Duodenal mucosa (tissue), 2 donors: ENCODE results near the gene LHFPL6.

Experiments used
- H3K27ac ChIP-seq: one replicate; pipeline ENCODE4 v1.7.0; 2013; ENCODE audit warnings: low read depth, low read length
- H3K27me3 ChIP-seq, 2 donors: one replicate each; pipeline ENCODE4 v1.7.0; 2013; ENCODE audit warnings: low read length in 2 of 2, control low read depth in 1 of 2; ENCODE audit not compliant: insufficient read depth in 2 of 2, control insufficient read depth in 1 of 2
- H3K36me3 ChIP-seq, 2 donors: one replicate each; pipeline ENCODE4 v1.7.0; 2013; ENCODE audit warnings: low read length in 2 of 2, control low read depth in 1 of 2; ENCODE audit not compliant: insufficient read depth in 2 of 2, control insufficient read depth in 1 of 2
- H3K4me1 ChIP-seq, 2 donors: one replicate each; pipeline ENCODE4 v1.7.0; 2013; ENCODE audit warnings: low read length in 2 of 2, control low read depth in 1 of 2; ENCODE audit not compliant: insufficient read depth in 2 of 2, control insufficient read depth in 1 of 2
- H3K4me3 ChIP-seq, 2 donors: one replicate each; pipeline ENCODE4 v1.7.0; 2013; ENCODE audit warnings: low read length in 2 of 2, low read depth in 1 of 2
- H3K9ac ChIP-seq, 2 donors: one replicate each; pipeline ENCODE4 v1.7.0; 2013; ENCODE audit warnings: low read length in 2 of 2, low read depth in 1 of 2
- H3K9me3 ChIP-seq, 2 donors: one replicate each; pipeline ENCODE4 v1.7.0; 2013; ENCODE audit warnings: low read length in 2 of 2, control low read depth in 1 of 2; ENCODE audit not compliant: control insufficient read depth in 1 of 2

Gene LHFPL6

GRCh38 chr13:39578821-39579291 is 24.1 kb downstream of the LHFPL6 start:
- no peak overlapping the region for H3K9ac ChIP-seq
- H3K4me1 ChIP-seq: no peaks in the 10 kb centered on the region
- no peak overlapping the region for H3K27ac ChIP-seq
- H3K9me3 ChIP-seq: no peaks in the 10 kb centered on the region
- H3K27me3 ChIP-seq: no peaks in the 10 kb centered on the region
- no peak overlapping the region for H3K4me3 ChIP-seq
- H3K36me3 ChIP-seq: no peaks in the 10 kb centered on the region

GRCh38 chr13:39577838-39578491 is 25.0 kb downstream of the LHFPL6 start:
- no peaks in the 10 kb centered on the region for H3K27me3 ChIP-seq
- no peak overlapping the region for H3K27ac ChIP-seq
- no peaks in the 10 kb centered on the region for H3K4me1 ChIP-seq
- no peak overlapping the region for H3K9ac ChIP-seq
- H3K4me3 ChIP-seq: no peak overlapping the region
- H3K36me3 ChIP-seq: no peaks in the 10 kb centered on the region
- no peaks in the 10 kb centered on the region for H3K9me3 ChIP-seq

- no peaks in the 10 kb centered on the region for H3K4me1 ChIP-seq
- no peaks in the 10 kb centered on the region for H3K27me3 ChIP-seq
- no peak overlapping the region for H3K27ac ChIP-seq
- no peaks in the 10 kb centered on the region for H3K36me3 ChIP-seq
- no peaks in the 10 kb centered on the region for H3K9me3 ChIP-seq
- no peak overlapping the region for H3K4me3 ChIP-seq
- no peak overlapping the region for H3K9ac ChIP-seq
Observed at GRCh38 chr13:39577203-39577602, 25.8 kb downstream of the LHFPL6 start.

- Histone ChIP-seq H3K4me3 (no peak overlapping the region), H3K27me3 (no peaks in the 10 kb centered on the region), H3K36me3 (no peaks in the 10 kb centered on the region), H3K27ac (no peak overlapping the region), H3K4me1 (no peaks in the 10 kb centered on the region), H3K9ac (no peak overlapping the region), H3K9me3 (no peaks in the 10 kb centered on the region)
Observed at GRCh38 chr13:39575641-39576238, 27.3 kb downstream of the LHFPL6 start.

- H3K4me1 ChIP-seq: no peaks in the 10 kb centered on the region
- no peaks in the 10 kb centered on the region for H3K36me3 ChIP-seq
- H3K27ac ChIP-seq: no peak overlapping the region
- H3K9me3 ChIP-seq: no peaks in the 10 kb centered on the region
- H3K9ac ChIP-seq: no peak overlapping the region
- H3K4me3 ChIP-seq: no peak overlapping the region
- no peaks in the 10 kb centered on the region for H3K27me3 ChIP-seq
Observed at GRCh38 chr13:39571502-39572092, 31.4 kb downstream of the LHFPL6 start.

GRCh38 chr13:39567569-39567968 is 35.4 kb downstream of the LHFPL6 start:
- Histone ChIP-seq H3K36me3 (no peaks in the 10 kb centered on the region), H3K4me3 (no peak overlapping the region), H3K9ac (no peak overlapping the region), H3K9me3 (no peaks in the 10 kb centered on the region), H3K27me3 (no peaks in the 10 kb centered on the region), H3K27ac (no peak overlapping the region), H3K4me1 (no peaks in the 10 kb centered on the region)

GRCh38 chr13:39566216-39566869 is 36.6 kb downstream of the LHFPL6 start:
- H3K9ac ChIP-seq: no peak overlapping the region
- H3K9me3 ChIP-seq: no peaks in the 10 kb centered on the region
- no peaks in the 10 kb centered on the region for H3K4me1 ChIP-seq
- H3K27ac ChIP-seq: no peak overlapping the region
- H3K27me3 ChIP-seq: no peaks in the 10 kb centered on the region
- H3K4me3 ChIP-seq: no peak overlapping the region
- no peaks in the 10 kb centered on the region for H3K36me3 ChIP-seq

- H3K4me3 ChIP-seq: no peak overlapping the region
- no peak overlapping the region for H3K27ac ChIP-seq
Observed at GRCh38 chr13:39565036-39565949, 37.7 kb downstream of the LHFPL6 start.

GRCh38 chr13:39563470-39563735 is 39.6 kb downstream of the LHFPL6 start:
- Histone ChIP-seq H3K4me3 (no peak overlapping the region), H3K27ac (no peak overlapping the region), H3K4me1 (no peaks in the 10 kb centered on the region)

More at GRCh38 chr13:39565036-39565949, 37.7 kb downstream of the LHFPL6 start:
- no peaks in the 10 kb centered on the region for H3K4me1 ChIP-seq
- no peaks in the 10 kb centered on the region for H3K9me3 ChIP-seq
- H3K36me3 ChIP-seq: no peaks in the 10 kb centered on the region
- H3K27me3 ChIP-seq: no peaks in the 10 kb centered on the region
- H3K9ac ChIP-seq: no peak overlapping the region

More at GRCh38 chr13:39563470-39563735, 39.6 kb downstream of the LHFPL6 start:
- H3K9ac ChIP-seq: no peak overlapping the region
- no peaks in the 10 kb centered on the region for H3K36me3 ChIP-seq
- H3K9me3 ChIP-seq: no peaks in the 10 kb centered on the region
- H3K27me3 ChIP-seq: no peaks in the 10 kb centered on the region
